Urinary bladder (tissue), 4 donors: ENCODE measurements around the gene PRRC2B. TPM values are rescaled to one million over a fixed set of nuclear protein-coding genes. Genes with fewer than 3 reads are reported as not detected.
"Not testable (repeated sequence)": the region's sequence is repeated elsewhere in the genome, so short reads cannot be mapped to it uniquely, and the experiment has no call there.

Experiments
- DNase-seq: peaks from one replicate; pipeline ENCODE4 v3.0.0-alpha.2; 2015; ENCODE audit errors: extremely low spot score
- H3K27ac ChIP-seq: one replicate; pipeline ENCODE4 v1.5.1; 2013; ENCODE audit warnings: low read depth, mild to moderate bottlenecking, moderate library complexity
- H3K36me3 ChIP-seq: one replicate; pipeline ENCODE4 v1.6.1; 2013; ENCODE audit warnings: mild to moderate bottlenecking, moderate library complexity; ENCODE audit not compliant: insufficient read depth
- H3K4me1 ChIP-seq: one replicate; pipeline ENCODE4 v1.6.1; 2013; ENCODE audit warnings: mild to moderate bottlenecking, moderate library complexity; ENCODE audit not compliant: insufficient read depth
- H3K4me3 ChIP-seq: one replicate; pipeline ENCODE4 v1.5.1; 2013; ENCODE audit warnings: low read depth, low read length
- WGBS: extraction: QIAGEN DNeasy Blood & Tissue Kit; methylation state at CpG from one replicate; pipeline ENCODE4 v1.1.7; 2013; 5-methylcytosine and 5-hydroxymethylcytosine counted together
- polyA plus RNA-seq: library from polyadenylated mRNA; stranded (reverse); fragments of 200-250 nt; gene quantifications from one replicate; pipeline ENCODE4 v1.2.3, GENCODE V29; 2013
- total RNA-seq: library from RNA; depleted of rRNA; stranded (reverse); fragments of >200 nt; gene quantifications from one replicate; pipeline ENCODE4 v1.2.3, GENCODE V29; 2014
- donor health status: healthy with polysubstance abuse.
- donor health status: healthy.

PRRC2B gene
- total and polyA plus RNA-seq, 2 donors: 78.7 to 82.3 TPM

GRCh38 chr9:131367450-131367849, 26.4 kb upstream of the PRRC2B start:
- WGBS: 73% methylated on average over 2 of the region's 2 CpGs
- DNase-seq: no peak
- Histone ChIP-seq H3K4me1 (no peaks in the 10 kb centered on the region), H3K27ac (no peak overlapping the region), H3K4me3 (no peak overlapping the region), H3K36me3 (no peaks in the 10 kb centered on the region)

GRCh38 chr9:131370638-131371037, 23.2 kb upstream of the PRRC2B start:
- no peak overlapping the region for H3K27ac ChIP-seq
- peak; percentile 26 for DNase-seq
- no peaks in the 10 kb centered on the region for H3K36me3 ChIP-seq
- no peaks in the 10 kb centered on the region for H3K4me1 ChIP-seq
- WGBS: 64% methylated on average over 2 of the region's 2 CpGs
- H3K4me3 ChIP-seq: no peak overlapping the region

- not testable (repeated sequence) for H3K36me3 ChIP-seq, H3K4me1 ChIP-seq, DNase-seq
- peak overlapping the region; percentile 41 for H3K4me3 ChIP-seq
- 53% methylated on average over 17 of the region's 17 CpGs for WGBS
- peak overlapping the region; percentile 86 for H3K27ac ChIP-seq
Measured at GRCh38 chr9:131372599-131372973, 21.3 kb upstream of the PRRC2B start.

DNA sequence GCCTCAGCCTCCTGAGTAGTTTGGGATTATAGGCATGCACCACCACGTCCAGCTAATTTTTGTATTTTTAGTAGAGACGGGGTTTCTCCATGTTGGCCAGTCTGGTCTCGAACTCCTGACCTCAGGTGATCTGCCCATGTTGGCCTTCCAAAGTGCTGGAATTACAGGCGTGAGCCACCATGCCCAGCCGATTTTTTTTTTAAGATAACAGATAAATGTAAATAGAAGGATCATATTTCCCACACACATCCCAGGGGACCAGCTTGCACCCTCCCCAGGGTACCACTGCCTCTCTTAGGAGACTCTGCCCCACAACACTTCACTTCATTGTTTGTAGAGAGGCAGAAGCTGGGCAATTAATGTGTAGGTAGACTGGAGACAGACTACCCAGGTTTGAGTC, 19.2 kb upstream of the PRRC2B start:
- not testable (repeated sequence) for H3K36me3 ChIP-seq, H3K4me1 ChIP-seq, H3K4me3 ChIP-seq, H3K27ac ChIP-seq, DNase-seq
- 66% methylated on average over 5 of the region's 5 CpGs for WGBS

DNA sequence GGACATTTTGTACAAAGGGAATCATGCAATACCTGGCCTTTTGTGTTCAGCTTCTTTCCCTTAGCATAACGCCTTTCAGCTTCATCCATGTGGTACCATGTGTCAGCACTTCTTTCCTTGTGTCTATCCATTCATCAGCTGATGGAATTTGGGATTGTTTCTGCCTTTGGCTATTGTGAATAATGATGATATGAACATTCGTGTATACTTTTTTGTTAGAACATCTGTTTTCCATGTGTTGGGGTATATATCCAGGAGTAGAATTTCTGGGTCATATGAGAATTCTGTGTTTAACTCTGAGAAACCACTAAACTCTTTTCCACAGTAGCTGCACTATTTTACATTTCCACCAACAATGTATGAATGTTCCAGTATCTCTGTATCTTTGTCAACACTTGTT, 14.8 kb upstream of the PRRC2B start:
- 76% methylated on average over 2 of the region's 2 CpGs for WGBS
- Histone ChIP-seq H3K4me1 (no peaks in the 10 kb centered on the region), H3K4me3 (no peak overlapping the region), H3K27ac (no peak overlapping the region), H3K36me3 (no peaks in the 10 kb centered on the region)
- DNase-seq: no peak

- H3K36me3 ChIP-seq: no peaks in the 10 kb centered on the region
- DNase-seq: peak; percentile 60
- no peak overlapping the region for H3K27ac ChIP-seq
- 59% methylated on average over 19 of the region's 19 CpGs for WGBS
- H3K4me3 ChIP-seq: no peak overlapping the region
- no peaks in the 10 kb centered on the region for H3K4me1 ChIP-seq
Measured at GRCh38 chr9:131382850-131383729, 10.8 kb upstream of the PRRC2B start.

DNA sequence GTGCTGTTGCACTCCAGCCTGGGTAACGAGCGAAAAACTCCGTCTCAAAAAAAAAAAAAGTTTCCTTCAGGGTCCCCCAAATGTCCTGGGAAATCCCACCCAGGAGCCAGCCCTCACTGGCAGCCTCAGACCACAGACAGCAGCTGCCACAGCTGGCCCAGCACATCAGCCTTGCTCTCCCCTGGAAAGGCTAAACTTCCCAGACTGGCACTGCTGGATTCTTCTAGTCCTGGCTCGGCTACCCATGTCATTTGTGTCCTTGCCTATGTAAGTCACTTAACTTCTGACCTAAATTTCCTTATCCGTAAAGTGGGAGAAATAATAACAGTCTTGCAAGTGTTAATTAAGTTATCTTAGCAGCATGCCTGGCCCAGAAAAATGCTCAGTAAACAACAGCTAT, 8.6 kb upstream of the PRRC2B start:
- Histone ChIP-seq H3K27ac (no peak overlapping the region), H3K4me1 (no peaks in the 10 kb centered on the region), H3K4me3 (no peak overlapping the region), H3K36me3 (no peaks in the 10 kb centered on the region)
- no peak for DNase-seq
- 89% methylated on average over 5 of the region's 5 CpGs for WGBS

DNA sequence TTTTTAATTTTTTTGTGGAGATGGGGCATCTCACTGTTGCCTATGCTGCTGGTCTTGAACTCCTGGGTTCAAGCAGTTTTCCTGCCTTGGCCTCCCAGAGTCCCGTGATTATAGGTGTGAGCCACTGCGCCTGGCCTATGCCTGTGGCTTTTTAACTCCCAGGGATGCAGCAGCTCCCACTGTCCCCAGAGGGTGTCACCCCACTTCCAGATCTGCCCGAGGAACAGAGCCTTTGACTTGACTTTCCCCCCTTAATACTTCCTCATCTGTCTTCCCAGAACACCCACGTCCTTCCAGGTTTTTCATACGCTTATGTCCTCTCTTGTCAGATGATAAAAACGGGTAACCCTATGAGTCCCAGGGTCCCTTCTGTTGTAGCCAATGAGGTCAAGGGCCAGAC, 7.6 kb upstream of the PRRC2B start:
- Histone ChIP-seq H3K36me3 (no peaks in the 10 kb centered on the region), H3K27ac (no peak overlapping the region), H3K4me1 (no peaks in the 10 kb centered on the region), H3K4me3 (no peak overlapping the region)
- WGBS: 81% methylated on average over 6 of the region's 6 CpGs
- no peak for DNase-seq

DNA sequence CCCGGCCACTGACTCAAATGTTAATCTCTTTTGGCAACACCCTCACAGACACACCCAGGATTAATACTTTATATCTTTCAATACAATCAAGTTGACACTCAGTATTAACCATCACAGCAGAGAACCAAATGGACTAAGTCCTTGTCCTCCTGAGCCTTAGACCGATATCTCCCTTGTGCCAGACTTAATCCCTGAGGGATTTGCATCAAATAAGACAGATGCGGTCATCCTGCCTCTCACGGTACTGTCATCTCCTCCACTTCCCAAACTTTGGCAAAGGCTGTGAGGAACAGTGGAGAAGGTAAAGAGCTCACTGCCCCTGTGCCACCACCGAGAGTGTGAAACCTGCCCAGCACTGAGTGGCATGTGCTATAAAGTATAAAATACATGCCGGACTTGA, 6.5 kb upstream of the PRRC2B start:
- Histone ChIP-seq H3K27ac (no peak overlapping the region), H3K4me3 (no peak overlapping the region), H3K4me1 (no peaks in the 10 kb centered on the region), H3K36me3 (no peaks in the 10 kb centered on the region)
- DNase-seq: no peak
- 68% methylated on average over 6 of the region's 6 CpGs for WGBS

DNA sequence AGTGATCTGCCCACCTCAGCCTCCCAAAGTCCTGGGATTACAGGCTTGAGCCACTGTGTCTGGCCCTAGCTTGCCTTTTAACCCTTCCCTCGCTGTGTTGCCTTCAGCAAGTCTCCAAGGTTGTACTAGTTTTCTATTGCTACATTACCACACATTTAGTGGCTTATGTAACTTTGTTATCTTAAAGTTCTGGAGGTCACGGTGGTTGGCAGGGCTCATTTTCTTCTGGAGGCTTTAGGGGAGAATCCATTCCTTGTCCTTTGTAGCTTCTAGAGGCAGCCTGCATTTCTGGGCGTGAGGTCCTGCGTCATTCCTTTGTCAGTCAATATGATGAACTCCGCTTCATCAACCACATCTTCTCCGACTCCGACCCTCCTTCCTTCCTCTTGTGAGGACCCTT, 2.9 kb upstream of the PRRC2B start:
- no peak overlapping the region for H3K4me3 ChIP-seq
- H3K36me3 ChIP-seq: no peaks in the 10 kb centered on the region
- no peaks in the 10 kb centered on the region for H3K4me1 ChIP-seq
- WGBS: 83% methylated on average over 7 of the region's 7 CpGs
- no peak overlapping the region for H3K27ac ChIP-seq
- no peak for DNase-seq

DNA sequence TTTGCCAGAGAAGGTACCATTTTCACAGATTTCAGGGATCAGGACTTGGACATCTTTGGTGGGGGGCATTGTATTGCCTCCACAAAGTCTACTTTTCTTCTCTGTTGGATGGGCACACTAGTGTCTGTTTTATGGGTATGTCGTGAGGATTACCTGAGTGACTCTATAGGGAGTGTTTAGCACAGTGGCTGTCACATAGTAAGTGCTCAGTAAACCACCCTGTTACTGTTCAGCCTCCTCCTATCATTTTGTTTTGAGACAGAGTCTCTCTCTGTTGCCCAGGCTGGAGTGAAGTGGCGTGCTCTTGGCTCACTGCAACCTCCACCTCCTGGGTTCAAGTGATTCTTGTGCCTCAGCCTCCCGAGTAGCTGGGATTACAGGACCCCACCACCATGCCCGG, 2.4 kb upstream of the PRRC2B start:
- Histone ChIP-seq H3K4me1 (no peaks in the 10 kb centered on the region), H3K4me3 (no peak overlapping the region), H3K36me3 (no peaks in the 10 kb centered on the region), H3K27ac (no peak overlapping the region)
- no peak for DNase-seq
- 92% methylated on average over 4 of the region's 4 CpGs for WGBS

- under 1% methylated on average over 63 of the region's 63 CpGs for WGBS
- no peaks in the 10 kb centered on the region for H3K36me3 ChIP-seq
- H3K4me3 ChIP-seq: peak overlapping the region; percentile 95
- peaks cover 2% of the 10 kb centered on the region for H3K4me1 ChIP-seq
- H3K27ac ChIP-seq: peak overlapping the region; percentile 97
- DNase-seq: no peak
Measured at GRCh38 chr9:131394464-131395156, 724 bp downstream of the PRRC2B start.

DNA sequence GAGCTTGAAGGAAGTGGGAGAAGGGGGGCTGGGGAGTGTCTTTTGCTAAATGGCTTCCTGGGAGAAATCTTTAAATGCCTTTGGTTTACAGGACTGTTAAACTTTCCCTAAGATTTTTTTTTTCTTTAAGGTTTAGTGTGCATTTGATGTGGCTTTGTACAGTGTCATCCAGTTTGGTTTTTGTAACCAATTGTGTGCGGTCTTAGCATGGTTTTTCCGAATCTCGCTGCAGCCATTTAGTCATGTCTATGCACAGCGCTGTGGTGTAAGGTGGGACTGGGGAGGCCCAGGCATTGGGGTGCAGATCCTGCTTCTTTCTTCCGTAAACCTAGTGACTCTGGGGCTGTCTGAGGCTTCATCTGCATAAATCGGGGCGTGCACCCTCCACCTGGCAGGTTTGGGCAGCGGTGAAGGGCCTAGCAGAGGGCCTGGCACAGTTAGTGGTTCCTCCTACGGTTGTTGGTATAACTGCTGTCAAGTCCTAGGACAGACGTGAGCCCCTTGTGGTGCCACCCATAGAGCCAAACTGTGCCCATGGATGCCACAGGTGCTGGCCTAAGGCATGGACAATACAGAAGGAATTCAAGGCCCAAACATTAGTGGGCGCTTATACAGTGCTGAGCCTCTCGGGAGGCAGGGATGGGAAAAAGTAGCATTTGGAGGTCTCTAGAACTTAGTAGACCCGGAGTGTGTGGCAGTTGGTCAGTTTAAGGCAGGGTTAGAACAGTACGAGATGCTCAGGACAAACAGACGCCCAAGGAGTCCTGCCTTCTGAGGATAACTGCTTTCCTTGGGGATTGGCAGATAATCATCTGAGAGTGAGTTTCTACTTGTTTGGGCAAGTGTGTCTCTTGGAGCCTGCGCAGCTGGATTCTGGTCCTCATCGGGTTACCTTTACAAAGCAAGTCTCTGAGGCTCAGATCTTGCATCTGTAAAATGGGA, 1.5 kb downstream of the PRRC2B start:
- Histone ChIP-seq H3K27ac (peak overlapping the region; percentile 97), H3K4me3 (peak overlapping the region; percentile 95), H3K4me1 (peaks cover 4% of the 10 kb centered on the region), H3K36me3 (no peaks in the 10 kb centered on the region)
- no peak for DNase-seq
- WGBS: 18% methylated on average over 17 of the region's 17 CpGs
